Esophagus muscularis mucosa (tissue), 4 donors: ENCODE data around the gene PPP1R3D. TPM values are rescaled to one million over a fixed set of nuclear protein-coding genes. Genes with fewer than 3 reads are reported as not detected.
A peak's percentile ranks its signal among the peaks of the same experiment; 100 is the strongest.

ENCODE experiments used
- DNase-seq: peaks from one replicate; pipeline ENCODE4 v3.0.0-alpha.2; 2017; ENCODE audit errors: extremely low spot score
- H3K27ac ChIP-seq, 4 donors: fragments of 200-600 bp; sonication (generic); replicated peaks in 1 of 4; 1 replicate in 3 of 4; 2 replicates in 1 of 4; pipeline ENCODE4 v1.5.1; 2016 to 2019; ENCODE audit warnings: mild to moderate bottlenecking in 1 of 4
- H3K27me3 ChIP-seq, 4 donors: fragments of 200-600 bp; sonication (generic); one replicate each; pipeline versions ENCODE4 v1.5.1 to v1.6.0; 2016 to 2019
- H3K36me3 ChIP-seq, 4 donors: fragments of 200-600 bp; sonication (generic); one replicate each; pipeline ENCODE4 v1.5.1; 2016 to 2019
- H3K4me1 ChIP-seq, 4 donors: fragments of 200-600 bp; sonication (generic); one replicate each; pipeline ENCODE4 v1.5.1; 2016 to 2019
- H3K4me3 ChIP-seq, 4 donors: fragments of 200-600 bp; sonication (generic); 1 replicate in 2 of 4; 2 replicates in 2 of 4; pipeline ENCODE4 v1.5.1; 2016 to 2019; ENCODE audit warnings: mild to moderate bottlenecking in 4 of 4, moderate library complexity in 1 of 4
- H3K9me3 ChIP-seq, 4 donors: fragments of 200-600 bp; sonication (generic); 1 replicate in 3 of 4; 2 replicates in 1 of 4; pipeline ENCODE4 v1.5.1; 2016 to 2019
- CTCF ChIP-seq, 3 experiments: fragments of 200-600 bp in 2 of 3; fragments of 450-650 bp in 1 of 3; sonication (generic) in 2 of 3; IDR thresholded peaks; one replicate each; pipeline ENCODE4 v1.5.1; 2017 to 2019; ENCODE audit warnings: antibody characterized with exemption in 3 of 3, mild to moderate bottlenecking in 2 of 3, moderate library complexity in 1 of 3
- EP300 ChIP-seq: sonication (generic); formaldehyde crosslinking; IDR thresholded peaks from one replicate; pipeline ENCODE4 v1.6.1; 2017; ENCODE audit warnings: antibody characterized with exemption
- POLR2A ChIP-seq: fragments of 450-650 bp; IDR thresholded peaks from one replicate; pipeline ENCODE4 v1.6.1; 2017; ENCODE audit warnings: antibody characterized with exemption, moderate library complexity, mild to moderate bottlenecking, low read depth
- POLR2AphosphoS5 ChIP-seq, 2 donors: sonication (generic); formaldehyde crosslinking; IDR thresholded peaks; one replicate each; pipeline ENCODE4 v1.6.1; 2017; ENCODE audit warnings: antibody characterized with exemption in 2 of 2
- WGBS: methylation state at CpG from one replicate; pipeline ENCODE4 v1.1.5; 2018; 5-methylcytosine and 5-hydroxymethylcytosine counted together
- intact Hi-C: fragments of 100-400 bp; cut with DNase I; formaldehyde crosslinking; loops from one replicate; pipeline ENCODE4 v1.15.1; 2023
- total RNA-seq, 4 donors: library from RNA; depleted of rRNA; stranded (reverse); fragments of >200 nt; gene quantifications; one replicate each; pipeline versions ENCODE4 v1.1.0 to v1.2.1, GENCODE V29; 2016

Gene PPP1R3D
- total RNA-seq, 4 donors from 2014 or later: 7.9 to 18.1 (median 11.4) TPM

DNA sequence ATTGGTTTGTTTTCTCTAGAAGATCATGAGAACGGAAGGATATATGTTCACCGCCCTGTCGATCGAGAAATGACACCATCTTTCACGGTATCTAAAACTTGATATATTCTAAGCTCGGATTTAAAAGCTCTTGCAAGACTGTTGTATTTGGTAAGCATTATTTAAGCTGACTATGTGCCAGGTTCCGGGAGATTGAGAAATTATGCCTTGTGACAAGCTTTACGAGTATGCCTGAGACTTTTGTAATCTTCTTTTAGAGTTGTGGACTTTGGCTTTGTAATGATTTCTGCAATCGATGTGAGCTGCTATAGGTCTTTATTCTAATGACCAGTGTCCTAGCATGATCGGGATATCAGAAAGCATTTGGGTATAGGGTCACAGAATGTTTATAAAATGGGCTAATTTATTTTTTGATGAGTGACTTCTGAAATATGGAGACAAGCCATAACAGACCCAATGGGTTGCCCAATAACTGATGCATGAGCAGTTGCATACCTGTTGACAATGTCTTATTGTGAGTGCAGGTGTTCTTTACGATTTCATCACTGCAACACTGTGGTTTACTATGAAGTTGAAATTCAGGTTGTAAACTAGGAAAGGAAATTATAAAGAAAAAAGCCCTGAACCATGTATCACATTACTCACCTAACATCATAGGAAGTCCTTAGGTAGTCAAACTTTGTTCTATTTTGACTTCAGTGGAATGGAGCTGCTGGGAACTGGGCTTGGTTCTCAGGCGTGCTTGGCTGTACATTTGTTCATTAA lies 32.1 kb upstream of the PPP1R3D start:
- Histone ChIP-seq H3K4me1 (peaks cover 0 to 12% (median 11%) of the 10 kb centered on the region in 4 donors), H3K9me3 (no peaks in the 10 kb centered on the region), H3K27ac (no peak overlapping the region), H3K27me3 (no peaks in the 10 kb centered on the region), H3K36me3 (no peaks in the 10 kb centered on the region), H3K4me3 (no peak overlapping the region)
- intact Hi-C loops: no loop called here
- peak; percentile 10 for DNase-seq
- WGBS: 87% methylated on average over 12 of the region's 12 CpGs
- TF ChIP-seq CTCF (IDR thresholded peaks at IDR 0.05) (no peak), EP300 (no peak), POLR2A (no peak), POLR2AphosphoS5 (IDR thresholded peaks at IDR 0.05) (no peak)

GRCh38 chr20:59971428-59971827 lies 31.3 kb upstream of the PPP1R3D start:
- H3K4me3 ChIP-seq: no peak overlapping the region
- WGBS: 78% methylated on average over 1 of the region's 1 CpG
- intact Hi-C loops: no loop called here
- DNase-seq: no peak
- TF ChIP-seq CTCF (IDR thresholded peaks at IDR 0.05) (no peak), EP300 (no peak), POLR2A (no peak), POLR2AphosphoS5 (IDR thresholded peaks at IDR 0.05) (no peak)
- no peaks in the 10 kb centered on the region for H3K27me3 ChIP-seq
- peaks cover 0 to 7% (median 6%) of the 10 kb centered on the region in 4 donors for H3K4me1 ChIP-seq
- H3K9me3 ChIP-seq: no peaks in the 10 kb centered on the region
- no peaks in the 10 kb centered on the region for H3K36me3 ChIP-seq
- no peak overlapping the region for H3K27ac ChIP-seq

DNA sequence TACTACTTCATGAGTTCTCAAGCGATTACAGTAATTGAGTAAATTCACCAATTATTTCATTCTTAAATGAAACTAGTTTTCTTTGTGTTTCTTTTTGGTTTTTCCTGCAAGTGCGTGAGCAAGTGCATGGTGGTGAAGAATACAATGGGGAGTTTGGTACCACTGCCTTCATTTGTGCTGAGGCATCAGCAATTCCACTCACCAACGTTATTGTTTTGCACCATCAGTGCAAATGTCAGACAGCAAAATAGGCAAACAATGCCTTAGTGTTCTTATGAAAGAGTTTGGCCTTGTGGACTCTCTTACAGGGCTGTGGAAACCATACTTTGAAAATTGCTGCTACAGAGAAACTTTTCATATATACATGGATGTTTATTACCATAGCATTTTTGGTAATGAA lies 26.3 kb upstream of the PPP1R3D start:
- Histone ChIP-seq H3K4me1 (no peaks in the 10 kb centered on the region), H3K4me3 (no peak overlapping the region), H3K9me3 (no peaks in the 10 kb centered on the region), H3K27ac (no peak overlapping the region), H3K27me3 (no peaks in the 10 kb centered on the region), H3K36me3 (no peaks in the 10 kb centered on the region)
- DNase-seq: no peak
- WGBS: 85% methylated on average over 3 of the region's 3 CpGs
- TF ChIP-seq CTCF (IDR thresholded peaks at IDR 0.05) (no peak), POLR2A (no peak)
- intact Hi-C loops: no loop called here

- Histone ChIP-seq H3K36me3 (peaks cover 5 to 13% (median 8%) of the 10 kb centered on the region in 4 donors), H3K27me3 (no peaks in the 10 kb centered on the region), H3K9me3 (no peaks in the 10 kb centered on the region), H3K4me1 (no peaks in the 10 kb centered on the region), H3K27ac (no peak overlapping the region), H3K4me3 (no peak overlapping the region)
- TF ChIP-seq CTCF (IDR thresholded peaks at IDR 0.05) (no peak), POLR2AphosphoS5 (IDR thresholded peaks at IDR 0.05) (no peak), EP300 (no peak), POLR2A (no peak)
- intact Hi-C loops: no loop called here
- DNase-seq: no peak
- WGBS: 87% methylated on average over 6 of the region's 6 CpGs
Observed at GRCh38 chr20:59962155-59962554, 22.1 kb upstream of the PPP1R3D start.

- DNase-seq: no peak
- 82% methylated on average over 2 of the region's 2 CpGs for WGBS
- Histone ChIP-seq H3K27ac (no peak overlapping the region), H3K9me3 (no peaks in the 10 kb centered on the region), H3K4me1 (no peaks in the 10 kb centered on the region), H3K4me3 (no peak overlapping the region), H3K36me3 (peaks cover 5 to 13% (median 8%) of the 10 kb centered on the region in 4 donors), H3K27me3 (no peaks in the 10 kb centered on the region)
- intact Hi-C loops: no loop called here
- no peak for TF ChIP-seq EP300
- TF ChIP-seq POLR2AphosphoS5 (IDR thresholded peaks at IDR 0.05): no peak
- no peak for TF ChIP-seq CTCF (IDR thresholded peaks at IDR 0.05)
- TF ChIP-seq POLR2A: no peak
Observed at GRCh38 chr20:59961423-59961822, 21.3 kb upstream of the PPP1R3D start.
